Suppressor macrophage treated with lipopolysaccharide for 1 hour (primary cell): ENCODE data around the gene EVX1.

Experiments used
- DNase-seq, 3 donors: peaks; one replicate each; pipeline ENCODE4 v3.0.0-alpha.2; 2020 to 2022

EVX1 gene

GRCh38 chr7:27205325-27206280 is 37.0 kb upstream of the EVX1 start:
- no peak for DNase-seq

GRCh38 chr7:27207348-27207985 is 35.1 kb upstream of the EVX1 start:
- no peak for DNase-seq

DNA sequence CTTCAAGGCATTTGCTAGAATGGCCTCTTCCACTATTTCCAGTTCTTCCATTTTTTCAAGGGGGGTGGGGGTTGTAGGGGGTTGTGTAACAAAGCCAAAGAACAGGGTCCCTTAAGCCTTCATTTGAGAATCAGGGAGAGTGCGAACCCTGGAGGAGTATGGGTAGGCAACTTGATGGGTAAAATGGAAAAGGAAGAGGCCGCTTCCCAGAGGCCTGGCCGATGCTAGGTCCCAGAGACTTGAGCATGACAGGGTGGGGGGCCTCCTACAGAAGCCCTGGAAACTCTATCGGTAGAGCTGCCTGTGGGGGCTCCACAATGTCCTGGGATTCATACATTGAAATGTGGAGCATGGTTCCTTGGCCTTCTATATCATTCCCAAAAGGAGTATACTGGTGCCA is 33.6 kb upstream of the EVX1 start:
- DNase-seq, result no peak

DNA sequence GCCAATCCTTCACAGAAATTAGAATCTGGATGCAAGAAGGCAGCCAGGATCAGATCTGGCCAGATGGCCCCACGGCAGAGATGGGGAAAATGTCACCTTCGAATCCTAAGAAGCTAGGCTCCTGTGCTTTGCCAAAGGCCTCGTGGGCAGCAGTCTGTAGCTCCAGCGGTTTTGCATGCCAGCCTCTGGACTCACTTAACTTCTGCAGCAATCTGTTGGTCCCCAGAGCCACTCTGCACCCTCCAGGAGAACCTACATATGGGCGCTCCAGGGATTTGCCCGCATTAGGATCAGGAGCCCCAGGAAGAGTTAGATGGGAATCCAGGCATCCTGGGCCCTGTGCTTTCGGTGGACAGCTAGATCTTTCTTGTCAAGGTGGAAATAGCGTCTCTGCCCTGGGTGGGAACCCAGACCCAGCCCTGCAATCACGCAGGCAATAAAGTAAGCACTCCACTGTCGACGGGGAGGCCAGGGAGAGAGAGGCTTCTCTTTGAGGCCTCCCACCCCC is 32.6 kb upstream of the EVX1 start:
- DNase-seq, result no peak

- peak; percentile 65 to 76 (median 74) for DNase-seq
These were observed 32.0 kb upstream of the EVX1 start for GRCh38 chr7:27210441-27211083.

DNA sequence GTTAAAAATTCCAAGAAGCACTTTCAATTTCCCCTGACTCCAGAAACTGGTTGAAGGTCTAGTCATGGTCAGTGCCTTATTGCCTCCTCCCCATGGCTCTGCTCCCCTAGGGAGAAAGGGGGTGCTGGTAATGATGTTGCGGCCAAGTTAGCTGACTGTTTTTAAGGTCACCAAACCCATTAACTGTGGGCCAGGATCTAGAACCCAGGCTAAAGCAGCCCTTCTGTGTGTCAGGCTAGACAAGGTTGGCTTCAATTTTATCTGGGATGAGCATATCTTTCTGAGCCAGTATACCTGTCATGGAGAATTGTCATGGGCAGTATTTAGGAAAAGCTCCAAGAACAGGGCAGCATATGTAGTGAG is 31.5 kb upstream of the EVX1 start:
- no peak for DNase-seq

- no peak for DNase-seq
These were observed 30.8 kb upstream of the EVX1 start for GRCh38 chr7:27211764-27212204.

GRCh38 chr7:27212497-27213432 is 29.8 kb upstream of the EVX1 start:
- no peak for DNase-seq

GRCh38 chr7:27213433-27214238 is 29.0 kb upstream of the EVX1 start:
- no peak for DNase-seq

- no peak for DNase-seq
These were observed 28.2 kb upstream of the EVX1 start for GRCh38 chr7:27214239-27214950.

DNA sequence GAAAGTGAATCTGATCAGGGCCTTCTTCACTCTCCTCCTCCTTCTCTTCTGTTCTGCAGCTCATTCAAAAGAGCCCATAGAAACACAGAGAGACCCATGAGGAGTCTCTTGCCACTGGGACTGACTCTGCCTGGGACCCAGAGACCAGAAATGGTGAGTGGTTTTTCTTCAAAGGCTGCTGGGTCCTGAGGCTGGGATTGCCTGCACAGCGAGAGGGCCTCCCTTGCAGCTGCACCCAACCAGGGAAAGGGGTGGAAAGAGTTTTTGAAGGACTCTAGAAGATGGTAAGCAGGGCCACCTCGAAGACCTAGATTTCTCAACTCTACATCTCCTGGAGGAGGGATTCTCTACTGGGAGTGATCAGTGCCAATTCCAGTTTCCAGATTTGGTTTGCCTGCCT is 27.2 kb upstream of the EVX1 start:
- no peak for DNase-seq

GRCh38 chr7:27217951-27218350 is 24.7 kb upstream of the EVX1 start:
- DNase-seq, result no peak

DNA sequence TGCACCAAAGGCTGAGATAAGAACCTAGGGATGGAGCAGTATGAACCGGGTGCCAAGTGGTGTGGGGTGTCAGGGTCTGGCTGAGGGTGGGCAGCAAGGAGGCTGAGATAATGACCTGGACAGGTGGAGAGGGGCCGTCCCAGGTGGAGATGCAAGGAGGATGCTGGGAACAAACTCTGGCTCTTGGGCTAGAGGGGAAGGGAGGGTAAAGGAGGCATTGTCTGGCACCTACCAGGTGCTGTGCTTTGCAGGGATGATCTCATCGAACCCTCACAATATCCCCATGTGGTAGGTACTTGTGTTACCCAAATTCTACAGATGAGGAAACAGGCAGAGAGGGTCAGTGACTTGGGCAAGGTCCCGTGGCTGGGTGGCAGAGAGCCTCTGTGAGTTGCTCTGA is 22.8 kb upstream of the EVX1 start:
- no peak for DNase-seq

DNA sequence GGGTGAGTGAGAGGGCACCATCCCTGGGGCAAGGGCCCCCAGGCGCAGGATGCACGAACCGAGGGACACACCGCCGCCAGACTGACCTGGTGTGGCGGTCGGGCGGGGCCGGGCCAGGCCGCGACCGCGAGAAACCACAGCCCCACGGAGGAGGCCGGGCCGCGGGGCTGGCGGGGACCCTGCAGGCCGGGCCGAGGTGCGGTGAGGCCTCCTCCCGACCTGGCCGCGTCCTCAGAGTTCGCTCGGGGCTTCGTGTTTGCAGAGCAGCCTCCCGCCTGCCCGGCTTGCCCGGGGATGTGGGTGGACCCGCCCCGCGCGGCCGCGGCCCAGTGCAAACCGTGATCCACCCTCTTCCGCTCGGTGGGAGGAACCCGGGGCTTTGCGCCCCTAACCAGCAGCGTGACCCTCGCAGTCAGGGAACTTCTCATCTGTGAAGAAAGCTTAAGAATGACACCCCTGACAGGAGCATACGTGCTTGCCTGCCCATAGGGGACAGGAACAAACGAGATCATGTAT is 22.1 kb upstream of the EVX1 start:
- DNase-seq, result no peak

DNA sequence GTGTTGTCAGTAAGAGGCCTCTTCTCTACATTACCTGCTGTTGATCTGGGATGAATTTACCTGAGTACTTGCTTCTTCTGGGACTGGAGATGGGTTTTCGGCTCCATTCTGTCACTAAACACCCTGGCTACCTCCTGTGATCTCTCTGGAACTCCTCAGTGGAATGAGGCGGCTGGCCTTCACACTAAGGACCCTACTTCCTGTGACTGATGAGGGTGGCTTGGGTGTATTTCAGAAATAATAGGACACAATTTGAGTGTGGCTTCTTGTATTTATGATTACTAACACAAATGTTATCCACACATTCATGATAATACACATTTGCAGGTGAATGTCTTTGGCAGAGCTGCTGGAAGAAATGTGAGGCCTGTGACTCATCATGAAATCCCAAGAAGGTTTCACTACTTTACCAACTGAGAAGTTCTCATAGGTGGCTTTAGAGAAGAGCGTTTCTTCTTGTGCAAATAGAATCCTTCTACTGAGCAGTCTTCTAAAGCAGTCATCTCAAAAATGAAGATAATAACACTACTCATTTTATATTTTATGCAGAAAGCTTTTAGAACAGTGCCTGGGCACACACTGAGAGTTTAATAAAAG is 21.3 kb upstream of the EVX1 start:
- no peak for DNase-seq

DNA sequence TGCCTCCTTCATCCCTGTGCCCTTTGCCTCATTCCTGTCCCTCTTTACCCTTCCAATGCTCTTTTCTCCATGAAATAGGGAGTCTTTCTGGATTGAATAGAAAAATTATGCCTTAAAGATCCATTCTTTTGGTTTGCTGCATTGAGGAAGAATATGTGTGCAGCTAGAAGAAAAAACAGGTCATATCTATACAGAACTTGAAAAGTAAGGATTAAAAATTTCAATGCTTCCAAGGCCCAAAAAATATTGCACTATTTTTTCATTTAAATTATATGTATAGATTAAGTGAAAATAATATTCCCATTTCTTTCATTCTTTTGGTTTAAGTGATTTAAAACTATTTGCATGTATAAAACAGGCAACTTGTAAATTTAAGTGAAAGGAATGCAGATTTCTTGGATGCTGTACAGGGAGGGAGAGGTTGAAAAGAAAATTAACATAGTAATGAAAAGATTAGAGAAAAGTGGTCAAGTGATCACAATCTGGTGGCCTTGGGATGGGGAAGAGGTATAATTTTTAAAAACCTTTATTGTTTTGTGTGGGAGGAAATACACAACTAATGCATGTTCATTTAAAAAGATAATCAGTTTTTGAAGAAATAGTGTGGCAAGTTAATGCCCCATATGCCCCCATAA is 18.5 kb upstream of the EVX1 start:
- DNase-seq, result no peak

- DNase-seq, result no peak
These were observed 17.3 kb upstream of the EVX1 start for GRCh38 chr7:27224983-27225934.

DNA sequence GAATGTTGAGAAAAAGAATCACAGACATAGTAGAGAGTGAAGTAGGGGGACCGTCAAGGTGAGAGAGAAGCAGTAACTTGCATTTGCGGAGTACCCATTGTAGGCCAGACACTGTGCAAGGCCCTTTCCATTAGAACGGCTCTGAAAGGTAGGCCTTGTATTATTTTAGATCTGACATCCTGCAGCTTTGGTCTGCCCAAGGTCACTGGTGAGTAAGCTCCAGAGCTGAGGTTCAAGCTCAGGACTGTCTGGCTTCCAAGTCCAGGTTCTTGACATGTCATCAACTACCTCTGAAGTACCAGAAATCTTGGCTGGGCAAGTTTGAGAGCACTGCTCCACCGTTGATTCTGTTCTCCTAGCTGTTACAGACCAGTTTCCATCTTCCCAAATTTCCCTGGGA is 13.2 kb upstream of the EVX1 start:
- DNase-seq, result no peak
